Nasal cavity respiratory epithelium epithelial cell of viscerocranial mucosa (primary cell): ENCODE data around the gene PTPMT1. TPM values are rescaled to one million over a fixed set of nuclear protein-coding genes. Genes with fewer than 3 reads are reported as not detected.

Source experiments
- total RNA-seq: library from RNA; depleted of rRNA; stranded (reverse); fragments of >200 nt; gene quantifications from 2 replicates; pipeline ENCODE4 v1.2.3, GENCODE V29; 2014

Gene PTPMT1
- 76.0 and 98.4 TPM in 2 replicates for total RNA-seq

GRCh38 chr11:47565340-47566148 is at the start of gene PTPMT1:
TSS of gene PTPMT1 (plus strand) at chr11:47565599. CDS start at chr11:47565623, 24 bp downstream.

DNA sequence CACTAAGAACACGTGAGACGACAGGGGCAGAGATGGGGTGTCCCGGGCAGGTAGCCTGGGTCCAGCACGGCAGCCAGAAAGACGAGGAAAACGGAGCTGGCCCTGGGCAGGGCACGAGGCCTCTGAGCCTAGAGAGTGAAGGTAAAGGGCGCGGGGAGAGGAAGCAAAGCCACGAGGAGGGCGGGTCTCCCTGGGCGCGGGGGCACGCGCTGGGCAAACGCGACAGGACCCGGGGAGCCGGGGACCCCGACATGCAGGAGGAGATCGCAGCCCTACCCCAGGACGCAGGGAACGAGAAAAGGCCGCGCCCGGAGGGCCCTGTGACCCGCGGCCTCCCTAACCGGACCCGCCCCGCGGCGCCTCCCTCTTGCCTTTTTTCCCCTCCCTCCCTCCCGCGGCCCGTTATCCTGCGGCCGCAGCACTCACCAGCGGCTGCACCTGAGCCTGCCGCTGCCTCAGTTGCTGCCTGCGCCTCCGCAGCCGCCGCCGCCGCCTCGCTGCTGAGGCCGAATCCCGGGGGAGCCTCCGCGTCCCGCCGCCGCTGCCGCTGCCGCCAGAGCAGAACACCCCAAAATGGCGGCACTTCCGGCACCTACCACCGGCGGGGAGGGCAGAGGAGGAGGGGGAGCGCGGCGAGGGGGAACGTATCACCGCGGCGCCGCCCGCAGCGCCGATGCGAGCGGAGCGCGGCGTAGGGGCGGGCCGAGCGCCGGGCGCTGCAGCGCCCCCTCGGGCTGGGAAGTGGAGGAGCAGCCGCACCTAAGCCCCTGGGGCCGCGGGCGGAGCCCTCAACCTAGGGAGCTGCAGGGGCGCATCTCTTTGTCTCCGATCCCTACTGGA is 12.6 kb upstream of the PTPMT1 start, which contains the start of gene CELF1:
TSS of gene CELF1 (minus strand) at position 567 of the 840 bp plus-strand sequence. CDS start 53,609 bp downstream, outside the sequence.

GRCh38 chr11:47578524-47579494 is 13.4 kb downstream of the PTPMT1 start, which contains the start of the genes KBTBD4 and NDUFS3:
TSS of gene KBTBD4 (minus strand) at chr11:47578970. CDS start at chr11:47578951, 19 bp downstream.
TSS of gene NDUFS3 (plus strand) at chr11:47579074. CDS start at chr11:47579092, 18 bp downstream.

GRCh38 chr11:47586098-47586855 is 20.9 kb downstream of the PTPMT1 start, which contains the start of gene FAM180B:
TSS of gene FAM180B (plus strand) at chr11:47586678. CDS start at chr11:47586769, 91 bp downstream.

GRCh38 chr11:47593934-47594855 is 28.8 kb downstream of the PTPMT1 start, which contains the start of gene C1QTNF4:
TSS of gene C1QTNF4 (minus strand) at chr11:47594411. CDS start at chr11:47590810, 3,601 bp downstream.

Other genes with a start within 250 kb of the PTPMT1 start
- not detected in 2 replicates for gene MYBPC3, start 212.9 kb upstream of the PTPMT1 start, total RNA-seq
- gene SPI1, start 187.1 kb upstream of the PTPMT1 start, total RNA-seq = not detected in 2 replicates
- 13.3 and 29.6 TPM in 2 replicates for gene SLC39A13, start 157.0 kb upstream of the PTPMT1 start, total RNA-seq
- gene PSMC3, start 139.2 kb upstream of the PTPMT1 start, total RNA-seq = 135 and 147 TPM in 2 replicates
- gene RAPSN, start 116.5 kb upstream of the PTPMT1 start, total RNA-seq = 0.34 and 0.36 TPM in 2 replicates
- gene CELF1, start 12.5 kb upstream of the PTPMT1 start, total RNA-seq = 100 and 142 TPM in 2 replicates
- 9.0 and 11.3 TPM in 2 replicates for gene KBTBD4, start 13.4 kb downstream of the PTPMT1 start, total RNA-seq
- gene NDUFS3, start 13.5 kb downstream of the PTPMT1 start, total RNA-seq = 46.7 and 63.6 TPM in 2 replicates
- not detected in 2 replicates for gene FAM180B, start 21.1 kb downstream of the PTPMT1 start, total RNA-seq
- gene C1QTNF4, start 28.8 kb downstream of the PTPMT1 start, total RNA-seq = under 0.01 TPM in 1 of 2 replicates, not detected in the other
- 70.1 and 76.6 TPM in 2 replicates for gene MTCH2, start 77.0 kb downstream of the PTPMT1 start, total RNA-seq
- 0.34 and 0.78 TPM in 2 replicates for gene AGBL2, start 149.8 kb downstream of the PTPMT1 start, total RNA-seq
- gene FNBP4, start 201.7 kb downstream of the PTPMT1 start, total RNA-seq = 63.9 and 65.7 TPM in 2 replicates